Transverse colon (tissue), 4 donors: ENCODE results near the gene UNC13A. TPM values are rescaled to one million over a fixed set of nuclear protein-coding genes. Genes with fewer than 3 reads are reported as not detected.

Source experiments
- total RNA-seq, 4 donors: library from RNA; depleted of rRNA; stranded (reverse); fragments of >200 nt; gene quantifications; one replicate each; pipeline ENCODE4 v1.1.0, GENCODE V29; 2016

Gene UNC13A
- total RNA-seq, 4 donors from 2014 or later: under 0.01 to 1.9 (median 0.30) TPM

Other genes with a start within 250 kb of the UNC13A start
- under 1 TPM in 1 of 4 donors, not detected in 3; 0.48 TPM for gene TMEM221, start 239.7 kb downstream of the UNC13A start, total RNA-seq
- gene NXNL1, start 227.4 kb downstream of the UNC13A start, total RNA-seq: not detected
- 10 to 100 TPM in 1 of 4 donors, 1 to 10 TPM in 3; 4.0 to 11.1 (median 7.0) TPM for gene SLC27A1, start 217.8 kb downstream of the UNC13A start, total RNA-seq
- 100 to 1,000 TPM in 3 of 4 donors, 10 to 100 TPM in 1; 90.4 to 146 (median 117) TPM for gene PGLS, start 176.7 kb downstream of the UNC13A start, total RNA-seq
- 10 to 100 TPM; 38.6 to 78.6 (median 54.7) TPM for gene COLGALT1, start 132.7 kb downstream of the UNC13A start, total RNA-seq
- gene MAP1S, start 31.1 kb upstream of the UNC13A start, total RNA-seq: 100 to 1,000 TPM in 2 of 4 donors, 10 to 100 TPM in 2; 30.2 to 159 (median 68.0) TPM
- gene FCHO1, start 63.1 kb upstream of the UNC13A start, total RNA-seq: 10 to 100 TPM in 1 of 4 donors, 1 to 10 TPM in 2, under 1 TPM in 1; 0.60 to 26.9 (median 3.8) TPM
- gene B3GNT3, start 106.8 kb upstream of the UNC13A start, total RNA-seq: 100 to 1,000 TPM in 3 of 4 donors, 10 to 100 TPM in 1; 52.1 to 180 (median 144) TPM
- gene INSL3, start 133.2 kb upstream of the UNC13A start, total RNA-seq: not detected
- 10 to 100 TPM in 1 of 4 donors, 1 to 10 TPM in 3; 2.3 to 22.1 (median 8.5) TPM for gene JAK3, start 159.6 kb upstream of the UNC13A start, total RNA-seq
- 1,000 to 10,000 TPM in 3 of 4 donors, 100 to 1,000 TPM in 1; 727 to 1,372 (median 1,071) TPM for gene RPL18A, start 171.6 kb upstream of the UNC13A start, total RNA-seq
- not detected for gene SLC5A5, start 183.6 kb upstream of the UNC13A start, total RNA-seq
- 10 to 100 TPM; 36.9 to 93.5 (median 41.4) TPM for gene CCDC124, start 244.7 kb upstream of the UNC13A start, total RNA-seq